K562 (cell line): ENCODE results near the gene CNGA1. TPM values are rescaled to one million over a fixed set of nuclear protein-coding genes. Genes with fewer than 3 reads are reported as not detected.

ENCODE experiments used
- ATAC-seq: fragments of 200-7000 bp; cut with Tn5 transposase; 3 replicates; pipeline ENCODE4 v1.9.1; 2020; ENCODE audit warnings: moderate library complexity
- BruUV-seq: library from RNA; stranded (reverse); fragments of 400-500 nt; replicated peaks from 2 replicates; lab custom pipeline; 2021; lab: Mats Ljungman, UMichigan
- CTCF ChIA-PET: fragments of 300-600 bp; formaldehyde crosslinking; extraction: SDS; loops from one replicate; lab custom pipeline; 2021; ENCODE audit warnings: low intra/inter-chr PET ratio; lab: Yijun Ruan, JAX
- POLR2A ChIA-PET: fragments of 300-600, 350-650 bp; sonication (Branson Sonifier 250); formaldehyde crosslinking; extraction: SDS; loops from one replicate; lab custom pipeline; 2021; ENCODE audit warnings: antibody characterized with exemption, inconsistent platforms; lab: Yijun Ruan, JAX
- DNase-seq, 4 experiments: peaks; one replicate each; pipeline versions ENCODE4 v3.0.0 to v3.0.0-alpha.2; 2011 to 2018; ENCODE audit warnings: low spot score in 3 of 4, mixed read lengths in 3 of 4; ENCODE audit errors: extremely low read depth in 1 of 4
- FAIRE-seq: peaks from 2 replicates; lab custom pipeline; 2011; peaks lifted over from hg19 to GRCh38; lab: Jason Lieb, UNC
- H2AFZ ChIP-seq: 2 replicates; pipeline ENCODE4 v1.6.0; 2011; ENCODE audit warnings: low read depth, low read length, control low read depth, inconsistent platforms
- H3K27ac ChIP-seq: fragments of 200-600 bp; 3 replicates; pipeline ENCODE4 v1.8.0; 2011; ENCODE audit warnings: low read depth, mild to moderate bottlenecking, control low read depth, inconsistent platforms, low read length, moderate library complexity, mixed read lengths; ENCODE audit errors: extremely low read depth
- H3K27me3 ChIP-seq, 2 experiments: fragments of 300-600 bp in 1 of 2; 2 replicates in 1 of 2; 3 replicates in 1 of 2; pipeline versions ENCODE4 v1.6.0 to v1.8.0; 2011; ENCODE audit warnings: inconsistent platforms in 2 of 2, low read length in 2 of 2, mild to moderate bottlenecking in 1 of 2, mixed read lengths in 1 of 2, moderate library complexity in 1 of 2; ENCODE audit not compliant: control insufficient read depth in 2 of 2, insufficient read depth in 2 of 2
- H3K36me3 ChIP-seq: fragments of 300-600 bp; 3 replicates; pipeline ENCODE4 v1.8.0; 2011; ENCODE audit warnings: mild to moderate bottlenecking, low read length, inconsistent platforms; ENCODE audit not compliant: control insufficient read depth, insufficient read depth
- H3K4me1 ChIP-seq, 2 experiments: fragments of 200-600 bp in 1 of 2; replicated peaks in 1 of 2; 2 replicates in 1 of 2; 3 replicates in 1 of 2; pipeline versions ENCODE4 v1.5.1 to v1.8.0; 2011; ENCODE audit warnings: inconsistent platforms in 2 of 2, low read length in 2 of 2, mild to moderate bottlenecking in 1 of 2, mixed read lengths in 1 of 2, moderate library complexity in 1 of 2; ENCODE audit not compliant: control insufficient read depth in 2 of 2, insufficient read depth in 2 of 2
- H3K4me2 ChIP-seq: 2 replicates; pipeline ENCODE4 v1.6.1; 2011; ENCODE audit warnings: low read length, control low read depth, inconsistent platforms, mixed read lengths; ENCODE audit not compliant: insufficient read depth
- H3K4me3 ChIP-seq: fragments of 200-600 bp; sonication (generic), shearing (Covaris generic); 2 replicates; pipeline ENCODE4 v1.5.1; 2016; ENCODE audit warnings: control low read depth, inconsistent platforms
- H3K79me2 ChIP-seq: fragments of 200-600 bp; 3 replicates; pipeline ENCODE4 v1.8.0; 2011; ENCODE audit warnings: low read length, inconsistent platforms; ENCODE audit not compliant: control insufficient read depth, insufficient read depth
- H3K9ac ChIP-seq, 2 experiments: 2 replicates each; pipeline versions ENCODE4 v1.6.0 to v1.6.1; 2011; ENCODE audit warnings: low read depth in 2 of 2, low read length in 2 of 2, control low read depth in 1 of 2, inconsistent platforms in 1 of 2, mild to moderate bottlenecking in 1 of 2, mixed read lengths in 1 of 2; ENCODE audit not compliant: insufficient read depth in 1 of 2
- H3K9me1 ChIP-seq: one replicate; pipeline ENCODE4 v1.6.0; 2011; ENCODE audit warnings: inconsistent platforms, mild to moderate bottlenecking, low read length, moderate library complexity; ENCODE audit not compliant: control insufficient read depth, insufficient read depth
- H3K9me3 ChIP-seq: replicated peaks from 2 replicates; pipeline ENCODE4 v1.5.1; 2011; ENCODE audit warnings: low read depth, low read length, inconsistent platforms; ENCODE audit not compliant: control insufficient read depth, insufficient read depth
- H4K20me1 ChIP-seq: replicated peaks from 2 replicates; pipeline ENCODE4 v1.6.1; 2011; ENCODE audit warnings: low read length, inconsistent platforms, mixed read lengths; ENCODE audit not compliant: control insufficient read depth, insufficient read depth
- FOXP1 ChIP-seq: sonication (generic); formaldehyde crosslinking; IDR thresholded peaks from 2 replicates; pipeline ENCODE4 v1.8.0; 2022; ENCODE audit warnings: mild to moderate bottlenecking, missing genetic modification reagents
- LCOR ChIP-seq: sonication (generic); formaldehyde crosslinking; IDR thresholded peaks from 2 replicates; pipeline ENCODE4 v1.8.0; 2022; ENCODE audit warnings: mild to moderate bottlenecking, missing genetic modification reagents
- MAFK ChIP-seq: IDR thresholded peaks from 2 replicates; pipeline ENCODE4 v1.6.1; 2011; ENCODE audit warnings: low read length, improper control_type of control experiment
- PCBP1 ChIP-seq: fragments of 200-400 bp; formaldehyde crosslinking; IDR thresholded peaks from 2 replicates; pipeline ENCODE4 v1.6.1; 2018; ENCODE audit warnings: mild to moderate bottlenecking, low read depth, low read length; ENCODE audit not compliant: poor library complexity, severe bottlenecking
- SMAD2 ChIP-seq: fragments of 150-350 bp; IDR thresholded peaks from 2 replicates; pipeline ENCODE4 v1.6.1; 2014; ENCODE audit warnings: low read depth, mild to moderate bottlenecking, low read length
- ZNF175 ChIP-seq: fragments of 200-800 bp; sonication (Bioruptor generic); IDR thresholded peaks from 2 replicates; pipeline ENCODE4 v1.6.1; 2016; ENCODE audit warnings: low read depth, mild to moderate bottlenecking, missing genetic modification characterization, missing compliant biosample characterization
- ZNF282 ChIP-seq: sonication (generic); formaldehyde crosslinking; IDR thresholded peaks from 2 replicates; pipeline ENCODE4 v1.8.1; 2023; ENCODE audit warnings: missing genetic modification reagents
- WGBS: fragments of 100-300 bp; shearing (Covaris generic); methylation state at CpG from one replicate; pipeline ENCODE4 v1.1.6; 2016; ENCODE audit warnings: low coverage, mixed read lengths; ENCODE audit not compliant: insufficient coverage; ENCODE audit errors: missing lambda C conversion rate; 5-methylcytosine and 5-hydroxymethylcytosine counted together
- in situ Hi-C: fragments of 300-500 bp; cut with MboI; formaldehyde crosslinking; loops from 4 replicates; pipeline ENCODE4 v1.15.0; 2018; ENCODE audit warnings: inconsistent platforms, mixed read lengths
- intact Hi-C: fragments of 100-400 bp; cut with micrococcal nuclease; formaldehyde crosslinking; loops from 2 replicates; pipeline ENCODE4 v1.14.2; 2022
- polyA plus RNA-seq, 8 experiments: library from polyadenylated mRNA; depleted of rRNA in 4 of 8; stranded (reverse) in 5 of 8; unstranded in 3 of 8; fragments of >200 nt; fragmentation: Nextera tagmentation in 2 of 8; fragmentation: Illumina TruSeq in 1 of 8; extraction: Ambion mirVana in 2 of 8; extraction: Trizol in 1 of 8; gene quantifications; 2 replicates each; pipeline versions ENCODE4 v1.2.1 to v1.2.3, GENCODE V29; 2011 to 2014; ENCODE audit warnings: inconsistent platforms in 1 of 8, missing spikeins in 1 of 8
- total RNA-seq, 7 experiments: library from RNA; depleted of rRNA in 6 of 7; stranded (reverse); fragments of >200 nt in 6 of 7; fragmentation: Illumina TruSeq in 2 of 7; extraction: Trizol in 2 of 7; gene quantifications; 2 replicates each; pipeline versions ENCODE4 v1.2.1 to v1.2.3, GENCODE V29; 2011 to 2021; ENCODE audit warnings: low replicate concordance in 1 of 7

The CNGA1 gene
- total and polyA plus RNA-seq, 9 of the 15 experiments (the other 6 are each of a cell fraction or from before 2014, with no cell fraction given), result 0.03 to 0.29 (median 0.04) TPM; not detected in 5

- in situ Hi-C loops (no loop called here), intact Hi-C loops (no loop called here)
- H3K27ac ChIP-seq, result no peak overlapping the region
- H3K9ac ChIP-seq, result no peak overlapping the region
- H3K27me3 ChIP-seq, result no peaks in the 10 kb centered on the region
- POLR2A ChIA-PET, result interaction anchor here (1.3 kb wide), 1 partner anchor 11 kb away, joined by 4 read pairs; no protein-coding TSS in a partner anchor
- H3K4me1 ChIP-seq, result no peaks in the 10 kb centered on the region
- DNase-seq (no peak), ATAC-seq (no peak), FAIRE-seq (no peak)
- no TSS peak for BruUV-seq
- H3K9me3 ChIP-seq, result no peaks in the 10 kb centered on the region
- H4K20me1 ChIP-seq, result no peaks in the 10 kb centered on the region
- H3K36me3 ChIP-seq, result peaks cover 92% of the 10 kb centered on the region
- no peaks in the 10 kb centered on the region for H3K9me1 ChIP-seq
- TF ChIP-seq ZNF175 (CRISPR knock-in tag), result no peak
- no peak for TF ChIP-seq SMAD2
- TF ChIP-seq PCBP1, result no peak
- no peak for TF ChIP-seq FOXP1
- no peak for TF ChIP-seq MAFK
- TF ChIP-seq LCOR (CRISPR knock-in tag), result no peak
- no peak for TF ChIP-seq ZNF282 (CRISPR knock-in tag)
- no peak overlapping the region for H3K4me3 ChIP-seq
- no peak overlapping the region for H3K4me2 ChIP-seq
- no peak overlapping the region for H2AFZ ChIP-seq
- no peaks in the 10 kb centered on the region for H3K79me2 ChIP-seq
- CTCF ChIA-PET, result no interaction called here
- WGBS, result 100% methylated on average over 1 of the region's 1 CpG
Measured at GRCh38 chr4:47891928-47892327, 124.6 kb downstream of the CNGA1 start.

Other genes with a start within 250 kb of the CNGA1 start
- 0.04 TPM in 1 of 2 replicates, not detected in the other for gene CORIN, start 178.6 kb downstream of the CNGA1 start, total RNA-seq (2014; rRNA removed)
- 0.06 and 0.15 TPM in 2 replicates for gene CORIN, start 178.6 kb downstream of the CNGA1 start, total RNA-seq (2014; rRNA removed; fragmentation: Illumina TruSeq; extraction: Trizol)
- gene CORIN, start 178.6 kb downstream of the CNGA1 start, total RNA-seq (2015; rRNA removed; fragmentation: Illumina TruSeq; extraction: Trizol), result 0.04 TPM in 1 of 2 replicates, not detected in the other
- 0.31 TPM in 1 of 2 replicates, not detected in the other for gene CORIN, start 178.6 kb downstream of the CNGA1 start, total RNA-seq (2021)
- 0.07 and 0.12 TPM in 2 replicates for gene CORIN, start 178.6 kb downstream of the CNGA1 start, polyA plus RNA-seq (2011; rRNA removed)
- not detected in 2 replicates for gene CORIN, start 178.6 kb downstream of the CNGA1 start, polyA plus RNA-seq (2014; fragmentation: Illumina TruSeq; extraction: Trizol)
- gene CORIN, start 178.6 kb downstream of the CNGA1 start, polyA plus RNA-seq (2014; fragmentation: Nextera tagmentation; extraction: Ambion mirVana), result not detected
- 0.08 TPM in 1 of 2 replicates, not detected in the other for gene CORIN, start 178.6 kb downstream of the CNGA1 start, polyA plus RNA-seq (2014; rRNA removed)
- gene NFXL1, start 102.1 kb downstream of the CNGA1 start, total RNA-seq (2014; rRNA removed), result 9.1 and 15.1 TPM in 2 replicates
- 10.6 and 11.2 TPM in 2 replicates for gene NFXL1, start 102.1 kb downstream of the CNGA1 start, total RNA-seq (2014; rRNA removed; fragmentation: Illumina TruSeq; extraction: Trizol)
- 8.7 and 9.5 TPM in 2 replicates for gene NFXL1, start 102.1 kb downstream of the CNGA1 start, total RNA-seq (2015; rRNA removed; fragmentation: Illumina TruSeq; extraction: Trizol)
- 16.1 and 18.8 TPM in 2 replicates for gene NFXL1, start 102.1 kb downstream of the CNGA1 start, total RNA-seq (2021)
- 22.4 and 27.0 TPM in 2 replicates for gene NFXL1, start 102.1 kb downstream of the CNGA1 start, polyA plus RNA-seq (2011; rRNA removed)
- 10.4 and 13.0 TPM in 2 replicates for gene NFXL1, start 102.1 kb downstream of the CNGA1 start, polyA plus RNA-seq (2014; fragmentation: Illumina TruSeq; extraction: Trizol)
- 1 to 10 TPM; 7.5 to 8.0 TPM for gene NFXL1, start 102.1 kb downstream of the CNGA1 start, polyA plus RNA-seq (2014; fragmentation: Nextera tagmentation; extraction: Ambion mirVana)
- 12.8 and 13.6 TPM in 2 replicates for gene NFXL1, start 102.1 kb downstream of the CNGA1 start, polyA plus RNA-seq (2014; rRNA removed)
- 0.27 and 0.98 TPM in 2 replicates for gene NIPAL1, start 91 bp upstream of the CNGA1 start, total RNA-seq (2014; rRNA removed)
- 0.11 and 0.22 TPM in 2 replicates for gene NIPAL1, start 91 bp upstream of the CNGA1 start, total RNA-seq (2014; rRNA removed; fragmentation: Illumina TruSeq; extraction: Trizol)
- gene NIPAL1, start 91 bp upstream of the CNGA1 start, total RNA-seq (2015; rRNA removed; fragmentation: Illumina TruSeq; extraction: Trizol), result 0.25 and 0.68 TPM in 2 replicates
- 0.20 and 0.72 TPM in 2 replicates for gene NIPAL1, start 91 bp upstream of the CNGA1 start, total RNA-seq (2021)
- gene NIPAL1, start 91 bp upstream of the CNGA1 start, polyA plus RNA-seq (2011; rRNA removed), result 0.30 and 0.43 TPM in 2 replicates
- 0.28 and 0.54 TPM in 2 replicates for gene NIPAL1, start 91 bp upstream of the CNGA1 start, polyA plus RNA-seq (2014; fragmentation: Illumina TruSeq; extraction: Trizol)
- under 1 TPM; 0.03 to 0.17 TPM for gene NIPAL1, start 91 bp upstream of the CNGA1 start, polyA plus RNA-seq (2014; fragmentation: Nextera tagmentation; extraction: Ambion mirVana)
- gene NIPAL1, start 91 bp upstream of the CNGA1 start, polyA plus RNA-seq (2014; rRNA removed), result 0.16 and 0.38 TPM in 2 replicates
- 0.61 TPM in 1 of 2 replicates, not detected in the other for gene TXK, start 117.6 kb upstream of the CNGA1 start, total RNA-seq (2014; rRNA removed)
- gene TXK, start 117.6 kb upstream of the CNGA1 start, total RNA-seq (2014; rRNA removed; fragmentation: Illumina TruSeq; extraction: Trizol), result 0.36 and 0.64 TPM in 2 replicates
- gene TXK, start 117.6 kb upstream of the CNGA1 start, total RNA-seq (2015; rRNA removed; fragmentation: Illumina TruSeq; extraction: Trizol), result 1.1 TPM in 2 replicates
- gene TXK, start 117.6 kb upstream of the CNGA1 start, total RNA-seq (2021), result 0.40 and 0.67 TPM in 2 replicates
- gene TXK, start 117.6 kb upstream of the CNGA1 start, polyA plus RNA-seq (2011; rRNA removed), result 0.25 and 0.60 TPM in 2 replicates
- 0.66 and 0.91 TPM in 2 replicates for gene TXK, start 117.6 kb upstream of the CNGA1 start, polyA plus RNA-seq (2014; fragmentation: Illumina TruSeq; extraction: Trizol)
- gene TXK, start 117.6 kb upstream of the CNGA1 start, polyA plus RNA-seq (2014; fragmentation: Nextera tagmentation; extraction: Ambion mirVana), result under 1 TPM; 0.24 to 0.51 TPM
- gene TXK, start 117.6 kb upstream of the CNGA1 start, polyA plus RNA-seq (2014; rRNA removed), result 0.16 and 0.77 TPM in 2 replicates